Measurements from ENCODE around the gene PNPLA7.
"Not testable (repeated sequence)": the region's sequence is repeated elsewhere in the genome, so short reads cannot be mapped to it uniquely, and the experiment has no call there.

PNPLA7 gene

GRCh38 chr9:137477778-137478612, 72.2 kb downstream of the PNPLA7 start:
- DNase-seq = no peak

- DNase-seq = no peak
These were observed 73.3 kb downstream of the PNPLA7 start for GRCh38 chr9:137476856-137477255.

- DNase-seq = no peak
These were observed 74.5 kb downstream of the PNPLA7 start for GRCh38 chr9:137475666-137476065.

- DNase-seq = no peak
These were observed 75.9 kb downstream of the PNPLA7 start for GRCh38 chr9:137474271-137474670.

- peak; percentile 36 for DNase-seq
These were observed 79.4 kb downstream of the PNPLA7 start for GRCh38 chr9:137470785-137471184.

- no peak for DNase-seq
These were observed 82.3 kb downstream of the PNPLA7 start for GRCh38 chr9:137467896-137468295.

- DNase-seq = no peak
These were observed 83.0 kb downstream of the PNPLA7 start for GRCh38 chr9:137467161-137467581.

- DNase-seq = not testable (repeated sequence)
These were observed 83.7 kb downstream of the PNPLA7 start for GRCh38 chr9:137466389-137467085.

- no peak for DNase-seq
These were observed 84.3 kb downstream of the PNPLA7 start for GRCh38 chr9:137465720-137466388.

- DNase-seq = no peak
These were observed 85.0 kb downstream of the PNPLA7 start for GRCh38 chr9:137465000-137465719.

- DNase-seq = no peak
These were observed 85.8 kb downstream of the PNPLA7 start for GRCh38 chr9:137464291-137464999.

GRCh38 chr9:137463931-137464290, 86.3 kb downstream of the PNPLA7 start:
- no peak for DNase-seq

GRCh38 chr9:137462986-137463930, 86.9 kb downstream of the PNPLA7 start:
- no peak for DNase-seq

GRCh38 chr9:137462396-137462985, 87.7 kb downstream of the PNPLA7 start:
- no peak for DNase-seq

GRCh38 chr9:137461663-137462395, 88.4 kb downstream of the PNPLA7 start:
- DNase-seq = no peak

GRCh38 chr9:137461316-137461662, 88.9 kb downstream of the PNPLA7 start:
- DNase-seq = no peak

- DNase-seq = no peak
These were observed 89.6 kb downstream of the PNPLA7 start for GRCh38 chr9:137460363-137461315.

GRCh38 chr9:137459601-137460362, 90.4 kb downstream of the PNPLA7 start:
- DNase-seq = no peak

Data from GDM1 (cell line).